Smooth muscle cell (in vitro differentiated cells): ENCODE measurements around the gene EGFL6. TPM values are rescaled to one million over a fixed set of nuclear protein-coding genes. Genes with fewer than 3 reads are reported as not detected.
A peak's percentile ranks its signal among the peaks of the same experiment; 100 is the strongest.

Source experiments
- DNase-seq: peaks from one replicate; lab custom pipeline; 2025; ENCODE audit not compliant: unreplicated experiment; lab: John Stamatoyannopoulos, UW
- H2AFZ ChIP-seq: fragments of 200-600 bp; sonication (generic); 2 replicates; pipeline ENCODE4 v1.6.0; 2016; ENCODE audit warnings: antibody characterized with exemption, low read depth, mild to moderate bottlenecking
- H3F3A ChIP-seq: fragments of 200-600 bp; sonication (generic); 2 replicates; pipeline ENCODE4 v1.6.0; 2017; ENCODE audit warnings: antibody characterized with exemption, low read depth
- H3K27ac ChIP-seq: fragments of 200-600 bp; sonication (generic); 2 replicates; pipeline ENCODE4 v1.5.1; 2016; ENCODE audit warnings: low read depth, mild to moderate bottlenecking
- H3K27me3 ChIP-seq: fragments of 200-600 bp; sonication (generic); 2 replicates; pipeline ENCODE4 v1.6.1; 2016; ENCODE audit warnings: low read depth, mild to moderate bottlenecking
- H3K36me3 ChIP-seq: fragments of 200-600 bp; sonication (generic); 2 replicates; pipeline ENCODE4 v1.5.1; 2016; ENCODE audit warnings: low read depth
- H3K4me1 ChIP-seq: fragments of 200-600 bp; sonication (generic); 2 replicates; pipeline ENCODE4 v1.5.1; 2016; ENCODE audit warnings: low read depth
- H3K4me2 ChIP-seq: fragments of 200-600 bp; sonication (generic); 2 replicates; pipeline ENCODE4 v1.6.0; 2016; ENCODE audit warnings: mild to moderate bottlenecking
- H3K4me3 ChIP-seq: fragments of 200-600 bp; sonication (generic); 2 replicates; pipeline ENCODE4 v1.5.1; 2016; ENCODE audit warnings: mild to moderate bottlenecking
- H3K79me2 ChIP-seq: fragments of 200-600 bp; sonication (generic); 2 replicates; pipeline ENCODE4 v1.6.0; 2016; ENCODE audit warnings: low read depth, mild to moderate bottlenecking
- H3K9ac ChIP-seq: fragments of 200-600 bp; sonication (generic); 2 replicates; pipeline ENCODE4 v1.6.0; 2016; ENCODE audit warnings: low read depth
- H3K9me3 ChIP-seq: fragments of 200-600 bp; sonication (generic); replicated peaks from 2 replicates; pipeline ENCODE4 v1.5.1; 2016; ENCODE audit warnings: low read depth
- H4K20me1 ChIP-seq: fragments of 200-600 bp; sonication (generic); 2 replicates; pipeline ENCODE4 v1.6.0; 2016; ENCODE audit warnings: low read depth
- whole genome bisulfite sequencing: methylation state at CpG from one replicate; pipeline ENCODE4 v1.1.7; 2016; ENCODE audit warnings: low lambda C conversion rate; 5-methylcytosine and 5-hydroxymethylcytosine counted together
- polyA plus RNA-seq: library from polyadenylated mRNA; unstranded; fragments of >200 nt; fragmentation: Nextera tagmentation; extraction: Ambion mirVana; gene quantifications from 2 replicates; pipeline ENCODE4 v1.2.1, GENCODE V29; 2016
- total RNA-seq: library from RNA; depleted of rRNA; stranded (reverse); fragments of >200 nt; gene quantifications from 2 replicates; pipeline ENCODE4 v1.2.3, GENCODE V29; 2014
- TF ChIP-seq, protein P1 (sequence below): fragments of 200-600 bp; sonication (generic); IDR thresholded peaks from 2 replicates; pipeline ENCODE4 v1.5.1; 2017; ENCODE audit warnings: borderline replicate concordance, mild to moderate bottlenecking, antibody characterized with exemption; ENCODE audit not compliant: insufficient read depth, poor library complexity, severe bottlenecking

The EGFL6 gene
- total and polyA plus RNA-seq, 2 experiments from 2014 or later, result 213 to 350 TPM

DNA sequence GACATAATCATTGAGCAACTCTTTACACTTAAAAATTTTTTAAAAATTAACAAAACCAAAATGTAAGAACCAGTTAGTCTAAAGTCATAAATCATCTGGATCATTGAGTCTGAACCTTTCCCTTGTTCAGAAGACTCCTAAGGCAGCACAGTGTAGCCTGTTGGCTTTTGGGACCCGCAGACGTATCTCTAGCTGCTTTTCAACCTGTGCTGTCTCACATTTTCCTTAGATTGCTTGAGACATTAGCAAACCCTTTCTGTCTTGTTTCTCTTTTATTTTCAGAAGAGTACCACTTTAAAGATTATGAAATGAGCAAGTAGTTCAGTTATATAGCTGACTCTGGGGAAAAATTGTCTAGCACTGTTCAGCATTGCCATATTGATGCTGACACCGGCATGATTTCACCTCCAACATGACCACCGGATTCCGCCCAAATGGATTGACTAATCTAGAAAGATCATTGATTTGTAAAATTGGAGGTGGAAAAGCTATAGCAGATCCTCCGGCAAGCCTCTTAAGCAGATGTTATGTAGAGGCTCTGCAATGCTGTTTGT, 92.4 kb downstream of the EGFL6 start:
- Histone ChIP-seq H3K4me1 (no peaks in the 10 kb centered on the region), H3K9ac (peak overlapping the region; percentile 25), H3K79me2 (no peaks in the 10 kb centered on the region), H3K27ac (peak overlapping the region; percentile 78), H3F3A (no peaks in the 10 kb centered on the region), H3K4me2 (peak overlapping the region; percentile 76), H3K36me3 (no peaks in the 10 kb centered on the region), H3K4me3 (peak overlapping the region; percentile 21), H3K27me3 (no peaks in the 10 kb centered on the region), H2AFZ (no peak overlapping the region), H3K9me3 (no peaks in the 10 kb centered on the region), H4K20me1 (no peaks in the 10 kb centered on the region)
- WGBS, result 70% methylated on average over 6 of the region's 6 CpGs
- DNase-seq, result no peak
- TF ChIP-seq, protein P1, sequence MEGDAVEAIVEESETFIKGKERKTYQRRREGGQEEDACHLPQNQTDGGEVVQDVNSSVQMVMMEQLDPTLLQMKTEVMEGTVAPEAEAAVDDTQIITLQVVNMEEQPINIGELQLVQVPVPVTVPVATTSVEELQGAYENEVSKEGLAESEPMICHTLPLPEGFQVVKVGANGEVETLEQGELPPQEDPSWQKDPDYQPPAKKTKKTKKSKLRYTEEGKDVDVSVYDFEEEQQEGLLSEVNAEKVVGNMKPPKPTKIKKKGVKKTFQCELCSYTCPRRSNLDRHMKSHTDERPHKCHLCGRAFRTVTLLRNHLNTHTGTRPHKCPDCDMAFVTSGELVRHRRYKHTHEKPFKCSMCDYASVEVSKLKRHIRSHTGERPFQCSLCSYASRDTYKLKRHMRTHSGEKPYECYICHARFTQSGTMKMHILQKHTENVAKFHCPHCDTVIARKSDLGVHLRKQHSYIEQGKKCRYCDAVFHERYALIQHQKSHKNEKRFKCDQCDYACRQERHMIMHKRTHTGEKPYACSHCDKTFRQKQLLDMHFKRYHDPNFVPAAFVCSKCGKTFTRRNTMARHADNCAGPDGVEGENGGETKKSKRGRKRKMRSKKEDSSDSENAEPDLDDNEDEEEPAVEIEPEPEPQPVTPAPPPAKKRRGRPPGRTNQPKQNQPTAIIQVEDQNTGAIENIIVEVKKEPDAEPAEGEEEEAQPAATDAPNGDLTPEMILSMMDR, result no peak

DNA sequence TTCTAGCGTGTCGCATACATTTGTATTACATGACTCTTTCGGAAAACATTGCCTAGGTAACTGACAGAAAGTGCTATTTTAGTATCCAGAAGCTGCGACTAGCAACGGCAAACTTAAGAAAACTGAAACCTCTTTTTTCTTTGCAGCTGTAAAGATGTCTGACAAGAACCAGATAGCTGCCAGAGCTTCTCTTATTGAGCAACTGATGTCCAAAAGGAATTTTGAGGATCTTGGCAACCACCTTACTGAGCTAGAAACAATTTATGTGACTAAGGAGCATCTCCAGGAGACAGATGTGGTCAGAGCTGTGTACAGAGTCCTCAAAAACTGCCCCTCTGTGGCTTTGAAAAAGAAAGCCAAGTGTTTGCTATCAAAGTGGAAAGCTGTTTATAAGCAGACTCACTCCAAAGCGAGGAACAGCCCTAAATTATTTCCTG, 93.0 kb downstream of the EGFL6 start:
- H3K4me1 ChIP-seq, result no peaks in the 10 kb centered on the region
- H3K4me3 ChIP-seq, result peak overlapping the region; percentile 21
- H3K27me3 ChIP-seq, result no peaks in the 10 kb centered on the region
- no peaks in the 10 kb centered on the region for H3F3A ChIP-seq
- no peak for DNase-seq
- H3K9ac ChIP-seq, result peak overlapping the region; percentile 40
- no peaks in the 10 kb centered on the region for H3K79me2 ChIP-seq
- WGBS, result 44% methylated on average over 6 of the region's 6 CpGs
- no peaks in the 10 kb centered on the region for H3K36me3 ChIP-seq
- TF ChIP-seq, protein P1, result no peak
- H3K9me3 ChIP-seq, result no peaks in the 10 kb centered on the region
- H3K4me2 ChIP-seq, result peak overlapping the region; percentile 76
- H2AFZ ChIP-seq, result no peak overlapping the region
- H3K27ac ChIP-seq, result peak overlapping the region; percentile 78
- H4K20me1 ChIP-seq, result no peaks in the 10 kb centered on the region

DNA sequence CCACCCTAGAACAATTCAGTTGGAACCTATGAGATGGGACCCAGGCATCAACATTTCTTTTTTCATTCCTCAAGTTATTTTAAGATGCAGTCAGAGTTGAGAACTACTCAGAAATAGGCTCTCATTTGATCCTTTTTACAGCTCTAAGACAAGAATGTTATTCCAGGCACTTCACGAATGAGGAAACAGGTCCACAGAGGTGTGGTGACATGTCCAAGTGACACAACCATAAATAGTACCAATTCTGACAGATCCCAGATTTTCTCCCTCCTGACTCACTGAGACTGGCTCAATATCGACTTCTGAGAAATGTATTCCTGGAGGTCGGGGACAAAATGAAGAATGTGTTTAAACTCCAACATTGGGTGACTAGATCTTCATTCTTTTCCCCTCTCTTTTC, 94.6 kb downstream of the EGFL6 start:
- TF ChIP-seq, protein P1, result no peak
- H3K4me2 ChIP-seq, result no peak overlapping the region

DNA sequence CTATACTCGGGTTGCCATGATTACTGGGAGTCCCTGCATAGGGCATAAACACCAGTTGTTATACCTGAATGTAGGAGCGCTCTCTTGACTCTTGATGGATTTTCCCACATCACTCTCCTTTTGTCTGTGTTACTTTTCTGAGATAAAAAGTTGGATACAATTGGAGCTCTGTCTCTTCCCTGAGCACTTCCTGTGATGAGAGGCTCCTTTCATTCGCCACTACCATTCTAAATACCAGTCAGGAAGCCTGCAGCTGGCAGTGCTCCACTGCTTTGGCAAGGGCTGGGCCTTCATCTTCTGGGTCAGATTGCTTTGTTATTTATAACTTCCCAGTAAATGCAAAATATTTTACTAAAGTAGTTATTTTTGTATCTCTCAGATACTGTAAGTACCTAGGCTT, 97.4 kb downstream of the EGFL6 start:
- whole genome bisulfite sequencing, result 77% methylated on average over 3 of the region's 3 CpGs
- no peak overlapping the region for H3K9ac ChIP-seq
- no peaks in the 10 kb centered on the region for H3K9me3 ChIP-seq
- no peak overlapping the region for H3K27ac ChIP-seq
- H3K4me3 ChIP-seq, result no peak overlapping the region
- TF ChIP-seq, protein P1, result no peak
- no peak overlapping the region for H3K4me2 ChIP-seq
- no peaks in the 10 kb centered on the region for H3K4me1 ChIP-seq
- H3K36me3 ChIP-seq, result no peaks in the 10 kb centered on the region
- H3K27me3 ChIP-seq, result no peaks in the 10 kb centered on the region
- H2AFZ ChIP-seq, result no peak overlapping the region
- H3F3A ChIP-seq, result no peaks in the 10 kb centered on the region
- no peaks in the 10 kb centered on the region for H4K20me1 ChIP-seq
- no peak for DNase-seq
- H3K79me2 ChIP-seq, result no peaks in the 10 kb centered on the region

More for the DNA sequence above, 94.6 kb downstream of the EGFL6 start:
- no peak overlapping the region for H3K9ac ChIP-seq
- no peaks in the 10 kb centered on the region for H3F3A ChIP-seq
- no peaks in the 10 kb centered on the region for H3K79me2 ChIP-seq
- WGBS, result 53% methylated on average over 3 of the region's 3 CpGs
- no peaks in the 10 kb centered on the region for H3K4me1 ChIP-seq
- no peak overlapping the region for H2AFZ ChIP-seq
- DNase-seq, result no peak
- H3K9me3 ChIP-seq, result no peaks in the 10 kb centered on the region
- no peaks in the 10 kb centered on the region for H3K27me3 ChIP-seq
- H4K20me1 ChIP-seq, result no peaks in the 10 kb centered on the region
- H3K36me3 ChIP-seq, result no peaks in the 10 kb centered on the region
- H3K4me3 ChIP-seq, result no peak overlapping the region
- H3K27ac ChIP-seq, result peak overlapping the region; percentile 78
